B cell (primary cell): ENCODE results near the gene PLEKHA8. TPM values are rescaled to one million over a fixed set of nuclear protein-coding genes. Genes with fewer than 3 reads are reported as not detected.

ENCODE experiments used
- ATAC-seq: fragments of 200-7000 bp; cut with Tn5 transposase; one replicate; pipeline ENCODE4 v1.10.0; 2021; ENCODE audit warnings: low read depth, mild to moderate bottlenecking, moderate number of reproducible peaks, moderate library complexity
- CTCF ChIA-PET: fragments of 350-600 bp; sonication (Branson Sonifier 250); formaldehyde crosslinking; loops from one replicate; lab custom pipeline; 2021; ENCODE audit warnings: antibody characterized with exemption, inconsistent platforms; lab: Charles Lee
- POLR2A ChIA-PET: fragments of 350-600 bp; sonication (Branson Sonifier 250); formaldehyde crosslinking; loops from one replicate; lab custom pipeline; 2021; ENCODE audit warnings: antibody characterized with exemption; lab: Charles Lee
- DNase-seq: peaks from one replicate; pipeline ENCODE4 v3.0.0; 2013
- H2AFZ ChIP-seq: 2 replicates; pipeline ENCODE4 v1.6.1; 2012; ENCODE audit warnings: mild to moderate bottlenecking, low read depth, low read length; ENCODE audit not compliant: insufficient read depth, poor library complexity, severe bottlenecking
- H3K27ac ChIP-seq, 2 donors: 1 replicate in 1 of 2; 2 replicates in 1 of 2; pipeline ENCODE4 v1.5.1; 2012 to 2013; ENCODE audit warnings: low read length in 2 of 2, mild to moderate bottlenecking in 2 of 2, moderate library complexity in 1 of 2
- H3K27me3 ChIP-seq, 4 experiments: fragments of 200-600 bp in 1 of 4; sonication (generic) in 1 of 4; replicated peaks in 1 of 4; 1 replicate in 2 of 4; 2 replicates in 2 of 4; pipeline versions ENCODE4 v1.6.1 to v1.7.0; 2013 to 2016; ENCODE audit warnings: low read length in 3 of 4, mild to moderate bottlenecking in 2 of 4, mixed read lengths in 1 of 4, moderate library complexity in 1 of 4; ENCODE audit not compliant: insufficient read depth in 4 of 4, control insufficient read depth in 3 of 4; ENCODE audit errors: control extremely low read depth in 1 of 4
- H3K36me3 ChIP-seq, 2 experiments: replicated peaks in 1 of 2; 1 replicate in 1 of 2; 2 replicates in 1 of 2; pipeline versions ENCODE4 v1.6.1 to v1.7.1; 2013; ENCODE audit warnings: low read length in 1 of 2; ENCODE audit not compliant: insufficient read depth in 2 of 2, control insufficient read depth in 1 of 2; ENCODE audit errors: control extremely low read depth in 1 of 2, extremely low read depth in 1 of 2
- H3K4me1 ChIP-seq, 2 donors: fragments of 200-600 bp in 1 of 2; sonication (generic) in 1 of 2; 1 replicate in 1 of 2; 2 replicates in 1 of 2; pipeline versions ENCODE4 v1.5.1 to v1.6.1; 2013 to 2017; ENCODE audit warnings: low read length in 2 of 2; ENCODE audit not compliant: control insufficient read depth in 2 of 2, insufficient read depth in 2 of 2
- H3K4me2 ChIP-seq: replicated peaks from 2 replicates; pipeline ENCODE3; 2012; ENCODE audit warnings: mild to moderate bottlenecking, low read depth, low read length; ENCODE audit not compliant: poor library complexity, severe bottlenecking
- H3K4me3 ChIP-seq, 5 experiments: fragments of 200-600 bp in 1 of 5; sonication (generic) in 1 of 5; 1 replicate in 3 of 5; 2 replicates in 2 of 5; pipeline versions ENCODE4 v1.5.1 to v1.7.0; 2011 to 2016; ENCODE audit warnings: low read length in 4 of 5, mild to moderate bottlenecking in 4 of 5, low read depth in 2 of 5, control low read depth in 1 of 5, moderate library complexity in 1 of 5; ENCODE audit not compliant: insufficient read depth in 1 of 5; ENCODE audit errors: control extremely low read depth in 1 of 5, extremely low read depth in 1 of 5
- H3K79me2 ChIP-seq: fragments of 200-600 bp; sonication (generic); one replicate; pipeline ENCODE4 v1.6.0; 2016; ENCODE audit warnings: low read length; ENCODE audit not compliant: control insufficient read depth, insufficient read depth
- H3K9ac ChIP-seq: fragments of 200-600 bp; sonication (generic); 2 replicates; pipeline ENCODE4 v1.6.1; 2017; ENCODE audit warnings: mild to moderate bottlenecking, low read length, moderate library complexity
- H3K9me3 ChIP-seq, 3 donors: one replicate each; pipeline versions ENCODE4 v1.6.1 to v1.7.1; 2013; ENCODE audit warnings: low read length in 2 of 3; ENCODE audit not compliant: control insufficient read depth in 2 of 3, insufficient read depth in 1 of 3; ENCODE audit errors: control extremely low read depth in 1 of 3
- H4K20me1 ChIP-seq: 2 replicates; pipeline ENCODE4 v1.6.0; 2012; ENCODE audit warnings: mild to moderate bottlenecking, low read length; ENCODE audit not compliant: insufficient read depth, control insufficient read depth, poor library complexity, severe bottlenecking
- H3K27ac Mint-ChIP-seq: one replicate; pipeline ENCODE4 v1.8.0; 2021; ENCODE audit warnings: mixed read lengths
- H3K27me3 Mint-ChIP-seq: one replicate; pipeline ENCODE4 v1.8.0; 2021; ENCODE audit warnings: mixed read lengths
- H3K4me1 Mint-ChIP-seq: one replicate; pipeline ENCODE4 v1.8.0; 2021; ENCODE audit warnings: mixed read lengths
- H3K4me3 Mint-ChIP-seq: one replicate; pipeline ENCODE4 v1.8.0; 2021; ENCODE audit warnings: mixed read lengths
- H3K9me3 Mint-ChIP-seq: one replicate; pipeline ENCODE4 v1.8.0; 2022; ENCODE audit warnings: mixed read lengths; ENCODE audit not compliant: insufficient read depth
- CTCF ChIP-seq: fragments of 200-600 bp; IDR thresholded peaks from one replicate; pipeline ENCODE4 v1.8.0; 2022; ENCODE audit warnings: antibody characterized with exemption, mild to moderate bottlenecking
- EZH2 ChIP-seq: IDR thresholded peaks from 2 replicates; pipeline ENCODE4 v1.6.1; 2012; ENCODE audit warnings: borderline replicate concordance, low read depth, mild to moderate bottlenecking, moderate library complexity, low read length; ENCODE audit not compliant: insufficient read depth, poor library complexity, severe bottlenecking
- WGBS: methylation state at CpG from one replicate; pipeline ENCODE4 v1.1.5; 2013; ENCODE audit warnings: missing lambda C conversion rate; ENCODE audit not compliant: insufficient coverage; 5-methylcytosine and 5-hydroxymethylcytosine counted together
- intact Hi-C: fragments of 100-400 bp; cut with micrococcal nuclease; formaldehyde crosslinking; loops from one replicate; pipeline ENCODE4 v1.10.0; 2022
- polyA plus RNA-seq: library from polyadenylated mRNA; depleted of rRNA; stranded (reverse); fragments of >200 nt; gene quantifications from 2 replicates; pipeline ENCODE4 v1.2.3, GENCODE V29; 2012
- total RNA-seq, 2 donors: library from RNA; stranded (reverse); fragments of 120-200 nt in 1 of 2; gene quantifications; 1 replicate in 1 of 2; 2 replicates in 1 of 2; pipeline versions ENCODE4 v1.2.3 to v1.2.4, GENCODE V29; 2013 to 2022

Gene PLEKHA8
- total and polyA plus RNA-seq, 2 donors (not counting 1 experiment from before 2014, with no cell fraction given), result 1.7 to 10.5 TPM

GRCh38 chr7:30135301-30136116, 107.3 kb downstream of the PLEKHA8 start:
- POLR2A ChIA-PET, result interaction anchor here (1.0 kb wide), 1 partner anchor 24 kb away, joined by 3 read pairs; no protein-coding TSS in a partner anchor
- intact Hi-C loops, result loop anchor here (1.0 to 10.0 kb wide), 5 partner anchors 42 to 459 kb away; partner anchors contain the start of genes FKBP14, GARS1 and GGCT
- H3K27me3 Mint-ChIP-seq, result peaks cover 11% of the 10 kb centered on the region

GRCh38 chr7:30136117-30136731, 108.0 kb downstream of the PLEKHA8 start:
- Histone ChIP-seq H3K4me2 (peak overlapping the region; percentile 94), H3K9ac (peak overlapping the region; percentile 64), H2AFZ (peak overlapping the region; percentile 69), H3K36me3 (no peaks in the 10 kb centered on the region), H3K27ac (no peak overlapping the region), H3K79me2 (no peaks in the 10 kb centered on the region), H4K20me1 (no peaks in the 10 kb centered on the region), H3K9me3 (no peaks in the 10 kb centered on the region), H3K4me3 (peak overlapping the region in 4 of 5 experiments; percentile 63 to 95 (median 87)), H3K27me3 (peaks cover 0 to 3% (median 1%) of the 10 kb centered on the region in 4 experiments), H3K4me1 (peaks cover 0 to 18% of the 10 kb centered on the region in 2 donors)
- WGBS, result 12% methylated on average over 36 of the region's 36 CpGs
- Mint-ChIP-seq H3K4me3 (peak overlapping the region; percentile 98), H3K4me1 (peaks cover 18% of the 10 kb centered on the region), H3K27me3 (peaks cover 5% of the 10 kb centered on the region), H3K27ac (peak overlapping the region; percentile 93), H3K9me3 (no peaks in the 10 kb centered on the region)
- TF ChIP-seq EZH2 (no peak), CTCF (no peak)
- ChIA-PET POLR2A (no interaction called here), CTCF (interaction anchor here (1.1 to 1.4 kb wide), 2 partner anchors 28 to 213 kb away, joined by 3 read pairs; no protein-coding TSS in a partner anchor)
- DNase-seq (peak; percentile 30), ATAC-seq (no peak)
- intact Hi-C loops, result loop anchor here (5.0 to 10.0 kb wide), 4 partner anchors 41 to 459 kb away; partner anchors contain the start of genes GARS1 and GGCT

More at GRCh38 chr7:30135301-30136116, 107.3 kb downstream of the PLEKHA8 start:
- Histone ChIP-seq H3K9ac (peak overlapping the region; percentile 64), H3K4me2 (peak overlapping the region; percentile 94), H2AFZ (peak overlapping the region; percentile 69), H3K27ac (peak overlapping the region in 1 of 2 donors; percentile 39), H3K4me3 (peak overlapping the region; percentile 63 to 95 (median 83)), H3K9me3 (no peaks in the 10 kb centered on the region), H3K79me2 (no peaks in the 10 kb centered on the region), H4K20me1 (no peaks in the 10 kb centered on the region), H3K36me3 (no peaks in the 10 kb centered on the region), H3K4me1 (peaks cover 0 to 18% of the 10 kb centered on the region in 2 donors), H3K27me3 (peaks cover 0 to 3% (median 1%) of the 10 kb centered on the region in 4 experiments)
- Mint-ChIP-seq H3K4me1 (peaks cover 18% of the 10 kb centered on the region), H3K27ac (peak overlapping the region; percentile 93), H3K4me3 (peak overlapping the region; percentile 98), H3K9me3 (no peaks in the 10 kb centered on the region)
- ATAC-seq, result peak; percentile 46
- peak; percentile 79 for DNase-seq
- WGBS, result under 1% methylated on average over 93 of the region's 93 CpGs
- no peak for TF ChIP-seq EZH2
- CTCF ChIA-PET, result interaction anchor here (1.1 to 1.4 kb wide), 4 partner anchors 27 to 311 kb away, joined by 3 read pairs; no protein-coding TSS in a partner anchor
